HG03520 (cell line): ENCODE measurements around the gene NRROS.
"Not testable (repeated sequence)": the region's sequence is repeated elsewhere in the genome, so short reads cannot be mapped to it uniquely, and the experiment has no call there.

Source experiments
- ATAC-seq: cut with Tn5 transposase; IDR thresholded peaks from one replicate; pipeline ENCODE4 v1.9.1; 2021; ENCODE audit warnings: mild to moderate bottlenecking, moderate library complexity; ENCODE audit not compliant: unreplicated experiment

The NRROS gene

DNA sequence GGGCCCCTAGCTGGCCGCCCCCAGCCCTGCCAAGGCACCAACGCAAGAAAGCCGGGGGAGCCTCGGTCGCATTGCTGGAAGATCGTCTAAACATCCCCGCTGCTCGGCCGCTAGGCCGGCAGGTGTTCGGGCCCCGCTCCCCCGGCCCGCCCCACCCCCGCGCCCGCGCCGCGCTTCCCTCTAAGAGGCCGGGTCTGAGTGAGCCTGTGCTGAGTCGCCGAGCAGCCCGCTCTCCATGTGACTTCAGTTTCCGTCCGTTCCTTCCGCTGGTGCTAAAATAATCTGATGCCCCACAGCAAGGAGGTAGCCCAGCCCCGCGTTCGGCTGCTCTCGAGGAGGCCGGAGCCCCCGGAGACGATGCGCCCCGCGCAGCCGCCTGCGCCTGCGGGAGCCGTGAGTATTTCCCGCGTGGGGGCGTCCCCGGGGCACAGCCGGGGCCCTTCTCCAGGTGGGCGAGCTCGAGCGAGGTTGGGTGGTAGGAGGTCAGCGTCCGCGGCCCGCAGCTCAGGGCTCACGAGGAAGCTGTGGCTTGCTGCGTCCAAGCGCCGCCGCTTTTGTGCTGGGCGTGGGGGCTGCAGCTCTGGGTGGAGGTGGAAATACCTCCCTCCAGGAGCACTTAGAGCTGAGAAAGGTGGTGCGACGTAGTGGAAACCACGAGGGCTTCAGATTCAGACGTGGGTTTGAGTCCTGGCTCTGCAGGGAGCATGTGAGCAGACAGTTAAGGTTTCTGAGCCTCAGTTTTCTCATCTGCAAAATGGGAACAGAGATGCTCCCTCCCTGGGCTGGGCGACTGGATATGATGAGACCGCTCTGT, at the start of gene NRROS:
NRROS (plus strand) TSS at position 212 of the 814 bp plus-strand sequence. CDS start 14,846 bp downstream, outside the sequence.
- peak; percentile 36 for ATAC-seq

DNA sequence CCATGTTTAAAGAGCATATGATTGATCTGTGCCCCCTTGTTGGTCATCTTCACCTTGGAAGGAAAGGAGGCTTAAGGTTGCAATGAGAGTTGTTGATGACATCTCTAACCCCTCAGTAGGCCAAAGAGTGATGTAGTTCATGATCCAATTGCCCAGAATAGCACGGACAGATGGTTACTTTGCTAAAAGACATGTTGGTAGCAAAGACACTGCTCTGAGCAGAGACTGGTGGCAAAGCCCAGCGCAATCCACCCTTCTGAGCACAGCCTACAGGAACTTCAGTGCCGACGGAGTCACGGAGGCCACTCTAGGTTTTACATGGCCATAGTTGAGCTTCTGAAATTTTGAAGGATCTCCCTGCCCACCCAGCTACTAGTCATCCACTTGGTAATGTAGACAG, 49.2 kb upstream of the NRROS start:
- no peak for ATAC-seq

DNA sequence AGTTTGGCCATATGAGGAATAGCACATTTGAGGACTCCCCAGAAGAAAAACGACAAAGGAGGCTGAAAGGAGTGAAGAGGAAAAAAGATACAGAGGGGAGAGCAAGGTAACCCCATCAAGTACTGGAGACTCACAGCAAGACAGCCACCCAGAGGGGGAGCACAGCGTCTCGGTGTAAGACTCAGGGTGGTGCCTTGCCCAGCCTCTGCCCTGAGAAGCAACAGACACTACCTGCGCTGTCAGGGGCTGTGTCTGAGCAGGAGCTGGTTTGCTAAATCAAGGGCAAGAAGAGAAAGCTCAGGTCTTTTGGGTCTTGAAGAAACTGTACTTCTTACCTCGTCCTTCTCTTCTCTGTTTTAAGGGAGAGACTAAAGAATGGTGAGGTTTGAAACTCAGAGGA, 43.1 kb upstream of the NRROS start:
- ATAC-seq, result no peak

DNA sequence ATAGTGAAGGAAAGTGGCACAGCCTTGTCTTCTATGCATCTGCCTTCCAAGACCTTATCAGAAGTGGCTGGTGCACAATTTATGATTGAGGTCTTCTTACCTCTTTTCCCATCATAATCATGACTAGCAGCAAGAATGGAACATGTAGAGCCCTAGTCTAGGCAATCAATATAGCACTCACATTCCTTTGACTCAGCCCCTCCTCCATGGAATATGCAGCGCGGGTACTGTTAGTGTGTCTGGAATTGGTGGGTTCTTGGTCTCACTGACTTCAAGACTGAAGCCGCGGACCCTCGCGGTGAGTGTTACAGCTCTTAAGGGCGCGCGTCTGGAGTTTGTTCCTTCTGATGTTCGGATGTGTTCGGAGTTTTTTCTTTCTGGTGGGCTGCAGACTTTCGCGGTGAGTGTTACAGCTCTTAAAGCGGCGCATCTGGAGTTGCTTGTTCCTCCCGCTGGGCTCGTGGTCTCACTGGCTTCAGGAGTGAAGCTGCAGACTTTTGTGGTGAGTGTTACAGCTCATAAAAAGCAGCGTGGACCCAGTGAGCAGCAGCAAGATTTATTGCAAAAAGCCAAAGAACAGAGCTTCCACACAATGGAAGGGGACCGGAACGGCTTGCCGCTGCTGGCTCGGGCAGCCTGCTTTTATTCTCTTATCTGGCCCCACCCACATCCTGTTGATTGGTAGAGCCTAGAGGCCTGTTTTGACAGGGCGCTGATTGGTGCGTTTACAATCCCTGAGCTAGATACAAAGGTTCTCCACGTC, 41.3 kb upstream of the NRROS start:
- not testable (repeated sequence) for ATAC-seq

GRCh38 chr3:196599734-196600128, 39.8 kb upstream of the NRROS start:
- ATAC-seq, result no peak

DNA sequence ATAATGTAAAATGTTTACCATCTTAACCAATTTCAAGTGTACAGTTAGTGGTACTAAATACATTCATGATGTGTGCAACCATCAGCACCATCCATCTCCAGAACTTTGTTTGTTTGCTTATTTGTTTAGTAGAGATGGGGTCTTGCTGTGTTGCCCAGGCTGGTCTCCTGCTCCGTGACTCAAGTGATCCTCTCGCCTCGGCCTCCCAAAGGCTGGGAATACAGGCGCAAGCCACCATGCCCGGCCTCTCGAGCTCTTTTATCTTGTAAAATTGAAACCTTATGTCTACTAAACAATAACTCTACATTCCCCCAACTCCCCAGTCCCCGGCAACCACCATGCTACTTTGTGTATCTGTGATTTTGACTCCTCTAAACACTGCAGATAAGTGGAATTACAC, 39.1 kb upstream of the NRROS start:
- ATAC-seq, result no peak

- ATAC-seq, result no peak
Measured at GRCh38 chr3:196602673-196603072, 36.8 kb upstream of the NRROS start.

GRCh38 chr3:196603683-196604082, 35.8 kb upstream of the NRROS start:
- ATAC-seq, result no peak

- no peak for ATAC-seq
Measured at GRCh38 chr3:196604548-196604947, 34.9 kb upstream of the NRROS start.

DNA sequence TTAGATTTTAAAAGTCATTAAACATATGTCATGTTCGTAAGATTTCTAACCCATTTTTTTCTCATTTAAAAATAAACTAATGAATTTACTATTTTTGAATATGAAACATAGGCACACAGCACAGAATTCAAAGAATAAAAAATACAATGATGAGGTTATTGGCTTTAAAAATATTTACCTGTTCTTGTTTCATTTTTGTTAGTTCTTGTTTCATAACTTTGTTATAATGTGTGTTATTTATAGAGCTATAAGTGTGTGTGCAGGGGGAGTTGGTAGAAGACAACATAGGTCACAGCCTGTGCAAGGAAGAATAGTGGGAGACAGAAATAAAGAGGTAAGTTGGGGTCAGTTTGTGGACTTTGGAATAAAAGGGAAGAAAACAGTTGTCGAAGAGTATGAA, 30.8 kb upstream of the NRROS start:
- no peak for ATAC-seq

DNA sequence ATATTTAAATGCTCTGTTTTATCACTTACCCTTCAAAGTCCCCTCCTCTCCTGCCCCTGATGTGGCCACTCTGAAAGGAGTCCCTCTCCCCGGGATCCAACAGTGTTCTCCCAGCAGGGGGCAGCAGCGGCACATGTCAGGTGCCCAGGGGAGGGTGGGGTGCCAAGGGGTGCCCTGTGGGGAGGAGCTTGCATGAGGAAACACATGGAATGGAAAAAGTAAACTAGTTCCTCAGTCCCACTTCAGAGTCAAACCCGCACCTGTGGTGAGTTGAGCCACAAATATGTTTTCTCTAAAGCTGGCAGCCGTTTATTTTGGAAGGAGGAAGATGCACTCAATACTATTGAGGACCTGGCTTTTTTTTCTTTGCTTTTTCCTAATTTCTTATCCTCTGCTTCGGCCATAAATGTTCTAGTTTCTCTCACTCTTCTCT, 30.1 kb upstream of the NRROS start:
- ATAC-seq, result no peak

- ATAC-seq, result no peak
Measured at GRCh38 chr3:196609805-196610515, 29.5 kb upstream of the NRROS start.

- ATAC-seq, result no peak
Measured at GRCh38 chr3:196611761-196612483, 27.6 kb upstream of the NRROS start.

GRCh38 chr3:196615234-196615633, 24.3 kb upstream of the NRROS start:
- ATAC-seq, result not testable (repeated sequence)

- ATAC-seq, result no peak
Measured at GRCh38 chr3:196617256-196617655, 22.2 kb upstream of the NRROS start.

GRCh38 chr3:196619223-196619622, 20.3 kb upstream of the NRROS start:
- no peak for ATAC-seq

DNA sequence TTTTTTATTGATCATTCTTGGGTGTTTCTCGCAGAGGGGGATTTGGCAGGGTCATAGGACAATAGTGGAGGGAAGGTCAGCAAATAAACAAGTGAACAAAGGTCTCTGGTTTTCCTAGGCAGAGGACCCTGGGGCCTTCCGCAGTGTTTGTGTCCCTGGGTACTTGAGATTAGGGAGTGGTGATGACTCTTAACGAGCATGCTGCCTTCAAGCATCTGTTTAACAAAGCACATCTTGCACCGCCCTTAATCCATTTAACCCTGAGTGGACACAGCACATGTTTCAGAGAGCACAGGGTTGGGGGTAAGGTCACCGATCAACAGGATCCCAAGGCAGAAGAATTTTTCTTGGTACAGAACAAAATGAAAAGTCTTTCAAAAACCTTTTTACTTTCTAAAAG, 19.9 kb upstream of the NRROS start:
- not testable (repeated sequence) for ATAC-seq

GRCh38 chr3:196620161-196620604, 19.3 kb upstream of the NRROS start:
- ATAC-seq, result peak; percentile 63

GRCh38 chr3:196620684-196621083, 18.8 kb upstream of the NRROS start:
- no peak for ATAC-seq

DNA sequence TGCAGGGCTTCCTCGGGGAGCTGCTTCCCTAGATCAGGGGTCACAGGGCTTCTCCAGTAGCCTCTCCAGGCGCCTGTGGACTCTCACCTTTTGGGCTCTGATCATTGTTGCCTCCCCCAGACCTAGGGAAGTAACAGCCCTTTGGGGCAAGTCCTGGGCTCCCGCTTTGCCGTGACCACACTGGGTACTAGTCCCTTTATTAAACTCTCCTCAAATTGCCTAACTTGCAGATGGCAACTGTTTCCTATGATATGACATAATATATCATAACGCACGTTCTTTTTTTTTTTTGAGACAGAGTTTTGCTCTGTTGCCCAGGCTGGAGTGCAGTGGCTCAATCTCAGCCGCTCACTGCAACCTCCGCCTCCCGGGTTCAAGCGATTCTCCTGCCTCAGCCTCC, 17.9 kb upstream of the NRROS start:
- ATAC-seq, result no peak
